HCT116 (cell line): ENCODE data around the gene SLC12A7. TPM values are rescaled to one million over a fixed set of nuclear protein-coding genes. Genes with fewer than 3 reads are reported as not detected.

ENCODE experiments used
- ATAC-seq: fragments of 200-7000 bp; cut with Tn5 transposase; 2 replicates; pipeline ENCODE4 v1.9.1; 2020; ENCODE audit warnings: mild to moderate bottlenecking, moderate library complexity
- BruUV-seq: library from RNA; stranded (reverse); fragments of 400-500 nt; replicated peaks from 2 replicates; lab custom pipeline; 2021; lab: Mats Ljungman, UMichigan
- CTCF ChIA-PET: fragments of 300-600 bp; sonication (Branson Sonifier 250); formaldehyde crosslinking; loops from one replicate; lab custom pipeline; 2021; ENCODE audit warnings: antibody characterized with exemption; lab: Charles Lee
- POLR2A ChIA-PET: fragments of 300-600, 350-600 bp; sonication (Branson Sonifier 250); formaldehyde crosslinking; loops from one replicate; lab custom pipeline; 2021; ENCODE audit warnings: antibody characterized with exemption; lab: Charles Lee
- RAD21 ChIA-PET, 2 experiments: fragments of 300-600 bp; sonication (Branson Sonifier 250); formaldehyde crosslinking; loops; one replicate each; lab custom pipeline; 2023; ENCODE audit warnings: low total read pairs in 2 of 2; ENCODE audit not compliant: uncharacterized antibody in 2 of 2, unreplicated experiment in 2 of 2, low non-redundant PET in 1 of 2; lab: Charles Lee
- DNase-seq: peaks from one replicate; pipeline ENCODE4 v3.0.0-alpha.2; 2010; ENCODE audit warnings: low read depth, low spot score
- H2AFZ ChIP-seq: fragments of 200-600 bp; shearing (Covaris generic), sonication (generic); 2 replicates; pipeline ENCODE4 v1.6.1; 2017; ENCODE audit warnings: low read depth, mixed run types, mixed read lengths, antibody characterized with exemption, low read length; ENCODE audit not compliant: poor library complexity, severe bottlenecking
- H3K27ac ChIP-seq: 2 replicates; pipeline ENCODE4 v1.5.1; 2012; ENCODE audit warnings: low read depth, low read length
- H3K27me3 ChIP-seq: fragments of 200-600 bp; sonication (generic); 2 replicates; pipeline ENCODE4 v1.6.1; 2016; ENCODE audit warnings: mixed run types, low read length, mixed read lengths; ENCODE audit not compliant: insufficient read depth
- H3K36me3 ChIP-seq, 2 experiments: fragments of 200-500 bp in 1 of 2; fragments of 200-600 bp in 1 of 2; sonication (Bioruptor generic) in 1 of 2; sonication (generic) in 1 of 2; 2 replicates each; pipeline versions ENCODE4 v1.5.1 to v1.6.1; 2014 to 2016; ENCODE audit warnings: low read length in 2 of 2, inconsistent platforms in 1 of 2, mixed read lengths in 1 of 2, mixed run types in 1 of 2; ENCODE audit not compliant: insufficient read depth in 2 of 2, control insufficient read depth in 1 of 2
- H3K4me1 ChIP-seq, 2 experiments: fragments of 200-600 bp in 1 of 2; sonication (generic) in 1 of 2; 2 replicates each; pipeline versions ENCODE4 v1.5.1 to v1.6.1; 2012 to 2017; ENCODE audit warnings: low read length in 2 of 2, inconsistent platforms in 1 of 2, mild to moderate bottlenecking in 1 of 2, mixed read lengths in 1 of 2, mixed run types in 1 of 2, moderate library complexity in 1 of 2; ENCODE audit not compliant: insufficient read depth in 2 of 2, control insufficient read depth in 1 of 2
- H3K4me2 ChIP-seq: fragments of 200-600 bp; sonication (generic); 2 replicates; pipeline ENCODE4 v1.6.1; 2017; ENCODE audit warnings: mixed run types, low read length, mixed read lengths
- H3K4me3 ChIP-seq, 2 experiments: fragments of 200-600 bp in 1 of 2; sonication (generic) in 1 of 2; replicated peaks in 1 of 2; 2 replicates each; pipeline ENCODE4 v1.5.1; 2011 to 2016; ENCODE audit warnings: low read length in 2 of 2, control low read depth in 1 of 2, low read depth in 1 of 2, mild to moderate bottlenecking in 1 of 2, mixed read lengths in 1 of 2, mixed run types in 1 of 2
- H3K79me2 ChIP-seq: fragments of 200-600 bp; sonication (generic); 2 replicates; pipeline ENCODE4 v1.6.1; 2017; ENCODE audit warnings: mild to moderate bottlenecking, mixed run types, low read length, moderate library complexity, mixed read lengths; ENCODE audit not compliant: insufficient read depth
- H3K9ac ChIP-seq: fragments of 200-600 bp; sonication (generic); 2 replicates; pipeline ENCODE4 v1.6.1; 2016; ENCODE audit warnings: low read length, mixed read lengths
- H3K9me2 ChIP-seq: fragments of 200-600 bp; sonication (generic), shearing (Covaris generic); 2 replicates; pipeline ENCODE4 v1.6.1; 2017; ENCODE audit warnings: mixed run types, mild to moderate bottlenecking, moderate library complexity; ENCODE audit not compliant: insufficient read depth
- H3K9me3 ChIP-seq, 2 experiments: fragments of 200-500 bp in 1 of 2; fragments of 200-600 bp in 1 of 2; sonication (Bioruptor generic) in 1 of 2; sonication (generic) in 1 of 2; 2 replicates each; pipeline ENCODE4 v1.6.1; 2014 to 2017; ENCODE audit warnings: low read length in 2 of 2, mixed read lengths in 2 of 2, inconsistent platforms in 1 of 2, low read depth in 1 of 2, mild to moderate bottlenecking in 1 of 2, mixed run types in 1 of 2, moderate library complexity in 1 of 2; ENCODE audit not compliant: control insufficient read depth in 1 of 2, insufficient read depth in 1 of 2
- H4K20me1 ChIP-seq: fragments of 200-600 bp; sonication (generic), shearing (Covaris generic); 2 replicates; pipeline ENCODE4 v1.6.1; 2017; ENCODE audit warnings: mixed run types, mild to moderate bottlenecking, moderate library complexity; ENCODE audit not compliant: insufficient read depth
- ATF3 ChIP-seq: IDR thresholded peaks from 2 replicates; pipeline ENCODE4 v1.6.1; 2012
- CBX3 ChIP-seq: IDR thresholded peaks from 2 replicates; pipeline ENCODE4 v1.6.1; 2012; ENCODE audit warnings: low read depth
- CEBPB ChIP-seq: IDR thresholded peaks from 2 replicates; pipeline ENCODE4 v1.6.1; 2012; ENCODE audit warnings: low read depth
- CTCF ChIP-seq, 3 experiments: fragments of 200-600 bp in 1 of 3; sonication (generic) in 1 of 3; IDR thresholded peaks in 2 of 3; conservative IDR thresholded peaks in 1 of 3; 2 replicates each; pipeline ENCODE4 v1.5.1; 2012 to 2017; ENCODE audit warnings: low read depth in 2 of 3, low read length in 2 of 3, antibody characterized with exemption in 1 of 3, borderline replicate concordance in 1 of 3, control low read depth in 1 of 3, mild to moderate bottlenecking in 1 of 3, mixed read lengths in 1 of 3, mixed run types in 1 of 3, moderate library complexity in 1 of 3; ENCODE audit not compliant: insufficient read depth in 1 of 3
- EGR1 ChIP-seq: IDR thresholded peaks from 2 replicates; pipeline ENCODE4 v1.6.1; 2012; ENCODE audit warnings: low read depth
- ELF1 ChIP-seq: IDR thresholded peaks from 2 replicates; pipeline ENCODE4 v1.6.1; 2012; ENCODE audit warnings: low read depth, borderline replicate concordance
- EZH2phosphoT487 ChIP-seq: fragments of 200-600 bp; IDR thresholded peaks from 2 replicates; pipeline ENCODE4 v1.6.1; 2018; ENCODE audit warnings: antibody characterized with exemption, borderline replicate concordance
- FOSL1 ChIP-seq: IDR thresholded peaks from 2 replicates; pipeline ENCODE4 v1.6.1; 2012; ENCODE audit warnings: low read depth
- JUND ChIP-seq: IDR thresholded peaks from 2 replicates; pipeline ENCODE4 v1.6.1; 2012
- POLR2AphosphoS5 ChIP-seq: IDR thresholded peaks from 2 replicates; pipeline ENCODE4 v1.6.1; 2011; ENCODE audit warnings: mild to moderate bottlenecking, low read depth, low read length, moderate library complexity
- RAD21 ChIP-seq: IDR thresholded peaks from 2 replicates; pipeline ENCODE4 v1.6.1; 2012; ENCODE audit warnings: low read depth, mild to moderate bottlenecking
- REST ChIP-seq: IDR thresholded peaks from 2 replicates; pipeline ENCODE4 v1.6.1; 2012; ENCODE audit warnings: low read depth
- SIN3A ChIP-seq: IDR thresholded peaks from 2 replicates; pipeline ENCODE4 v1.6.1; 2012; ENCODE audit warnings: low read depth
- SP1 ChIP-seq: IDR thresholded peaks from 2 replicates; pipeline ENCODE4 v1.6.1; 2012; ENCODE audit warnings: low read depth
- TCF7L2 ChIP-seq: IDR thresholded peaks from 2 replicates; pipeline ENCODE4 v1.7.0; 2011; ENCODE audit warnings: borderline replicate concordance, inconsistent platforms; ENCODE audit not compliant: insufficient read depth, insufficient read length; ENCODE audit errors: extremely low read depth
- YY1 ChIP-seq: IDR thresholded peaks from 2 replicates; pipeline ENCODE4 v1.6.1; 2011; ENCODE audit warnings: low read length, low read depth, moderate library complexity, mild to moderate bottlenecking; ENCODE audit not compliant: insufficient replicate concordance; ENCODE audit errors: extremely low read depth
- ZBTB33 ChIP-seq: IDR thresholded peaks from 2 replicates; pipeline ENCODE4 v1.6.1; 2011; ENCODE audit warnings: mild to moderate bottlenecking, low read length, moderate library complexity; ENCODE audit not compliant: insufficient replicate concordance; ENCODE audit errors: extremely low read depth
- ZFX ChIP-seq: fragments of 450-650 bp; IDR thresholded peaks from 2 replicates; pipeline ENCODE4 v1.6.1; 2017
- ZNF274 ChIP-seq: fragments of 200-500 bp; sonication (Bioruptor generic); IDR thresholded peaks from 2 replicates; pipeline ENCODE4 v1.6.1; 2014; ENCODE audit warnings: mild to moderate bottlenecking, low read depth, low read length, inconsistent platforms
- intact Hi-C: fragments of 100-400 bp; cut with micrococcal nuclease; formaldehyde crosslinking; loops from 2 replicates; pipeline ENCODE4 v1.10.0; 2022
- total RNA-seq: library from RNA; stranded (reverse); gene quantifications from one replicate; pipeline ENCODE4 v1.2.1, GENCODE V29; 2021; ENCODE audit not compliant: unreplicated experiment

Gene SLC12A7
- total RNA-seq, 1 experiment from 2014 or later = 29.6 TPM

DNA sequence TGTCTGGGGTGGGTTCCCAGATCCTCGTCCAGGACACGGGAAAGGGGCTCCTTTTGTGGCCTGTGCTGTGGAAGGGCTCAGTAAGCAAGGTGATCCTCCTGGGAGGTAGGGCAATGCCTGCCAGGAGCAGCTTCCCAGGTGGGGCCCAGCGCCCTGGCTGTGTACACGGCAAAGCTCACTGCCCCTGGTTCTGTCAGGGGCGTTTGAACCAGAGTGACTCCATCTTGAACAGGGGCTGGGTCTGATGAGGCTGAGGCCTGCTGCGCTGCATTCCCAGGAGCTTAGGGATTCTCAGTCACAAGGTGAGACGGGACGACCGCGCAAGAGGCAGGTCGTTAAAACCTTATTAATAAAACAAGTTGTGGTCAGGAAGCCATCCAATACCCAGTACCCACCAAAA, 19.9 kb upstream of the SLC12A7 start:
- no peak for DNase-seq
- no peak for ATAC-seq
- TF ChIP-seq EZH2phosphoT487 = no peak
- no peak for TF ChIP-seq ZBTB33
- no peak for TF ChIP-seq TCF7L2
- TF ChIP-seq RAD21 = no peak
- TF ChIP-seq EGR1 = no peak
- TF ChIP-seq CBX3 = no peak
- no peak for TF ChIP-seq CTCF (IDR thresholded peaks at IDR 0.05 in 2 of 3, conservative IDR thresholded peaks at IDR 0.05 in 1 of 3; ENCODE audit: borderline replicate concordance in 1 of 3, insufficient read depth in 1 of 3, low read depth in 2 of 3, low read length in 2 of 3)
- no peak for TF ChIP-seq ATF3
- no peak for TF ChIP-seq ELF1
- TF ChIP-seq CEBPB = no peak
- no peak for TF ChIP-seq SIN3A
- TF ChIP-seq YY1 = no peak
- no peak for TF ChIP-seq JUND
- no peak for TF ChIP-seq FOSL1
- TF ChIP-seq POLR2AphosphoS5 = no peak
- TF ChIP-seq SP1 = no peak
- no peak for TF ChIP-seq REST
- TF ChIP-seq ZNF274 = no peak
- TF ChIP-seq ZFX = no peak
- intact Hi-C loops = no loop called here
- no peaks in the 10 kb centered on the region for H4K20me1 ChIP-seq
- no peak overlapping the region for H3K9ac ChIP-seq
- no peaks in the 10 kb centered on the region for H3K4me1 ChIP-seq
- H3K4me2 ChIP-seq = no peak overlapping the region
- H3K27ac ChIP-seq = no peak overlapping the region
- no peaks in the 10 kb centered on the region for H3K9me3 ChIP-seq
- H2AFZ ChIP-seq = no peak overlapping the region
- CTCF ChIA-PET = no interaction called here
- POLR2A ChIA-PET = no interaction called here
- no TSS peak for BruUV-seq
- no peaks in the 10 kb centered on the region for H3K36me3 ChIP-seq
- H3K27me3 ChIP-seq = no peaks in the 10 kb centered on the region
- H3K9me2 ChIP-seq = no peaks in the 10 kb centered on the region
- H3K4me3 ChIP-seq = no peak overlapping the region
- RAD21 ChIA-PET = no interaction called here
- H3K79me2 ChIP-seq = no peaks in the 10 kb centered on the region
